HG02678 (cell line): ENCODE data around the gene LRRC25.
A peak's percentile ranks its signal among the peaks of the same experiment; 100 is the strongest.

Experiments
- ATAC-seq: cut with Tn5 transposase; IDR thresholded peaks from one replicate; pipeline ENCODE4 v1.9.1; 2021; ENCODE audit warnings: mild to moderate bottlenecking, moderate library complexity; ENCODE audit not compliant: unreplicated experiment

The LRRC25 gene

GRCh38 chr19:18435842-18436670, 38.6 kb upstream of the LRRC25 start:
- ATAC-seq = no peak

- ATAC-seq = no peak
These were observed 37.9 kb upstream of the LRRC25 start for GRCh38 chr19:18435178-18435841.

GRCh38 chr19:18434411-18435175, 37.2 kb upstream of the LRRC25 start:
- ATAC-seq = no peak

- ATAC-seq = no peak
These were observed 36.4 kb upstream of the LRRC25 start for GRCh38 chr19:18433735-18434398.

- no peak for ATAC-seq
These were observed 35.7 kb upstream of the LRRC25 start for GRCh38 chr19:18433015-18433691.

- no peak for ATAC-seq
These were observed 35.0 kb upstream of the LRRC25 start for GRCh38 chr19:18432275-18433014.

- no peak for ATAC-seq
These were observed 34.2 kb upstream of the LRRC25 start for GRCh38 chr19:18431351-18432197.

GRCh38 chr19:18430417-18431144, 33.2 kb upstream of the LRRC25 start:
- ATAC-seq = no peak

GRCh38 chr19:18429717-18430416, 32.4 kb upstream of the LRRC25 start:
- ATAC-seq = no peak

GRCh38 chr19:18428787-18429674, 31.6 kb upstream of the LRRC25 start:
- peak; percentile 70 for ATAC-seq

- ATAC-seq = no peak
These were observed 30.9 kb upstream of the LRRC25 start for GRCh38 chr19:18428173-18428786.

GRCh38 chr19:18427743-18428113, 30.3 kb upstream of the LRRC25 start:
- no peak for ATAC-seq

- no peak for ATAC-seq
These were observed 29.8 kb upstream of the LRRC25 start for GRCh38 chr19:18427080-18427742.

- no peak for ATAC-seq
These were observed 29.0 kb upstream of the LRRC25 start for GRCh38 chr19:18426416-18426767.

- ATAC-seq = no peak
These were observed 28.3 kb upstream of the LRRC25 start for GRCh38 chr19:18425515-18426415.
